ENCODE data around the gene CDC34.

CDC34 gene

GRCh38 chr19:524062-524674 lies 7.4 kb upstream of the CDC34 start:
- no peak for DNase-seq

DNA sequence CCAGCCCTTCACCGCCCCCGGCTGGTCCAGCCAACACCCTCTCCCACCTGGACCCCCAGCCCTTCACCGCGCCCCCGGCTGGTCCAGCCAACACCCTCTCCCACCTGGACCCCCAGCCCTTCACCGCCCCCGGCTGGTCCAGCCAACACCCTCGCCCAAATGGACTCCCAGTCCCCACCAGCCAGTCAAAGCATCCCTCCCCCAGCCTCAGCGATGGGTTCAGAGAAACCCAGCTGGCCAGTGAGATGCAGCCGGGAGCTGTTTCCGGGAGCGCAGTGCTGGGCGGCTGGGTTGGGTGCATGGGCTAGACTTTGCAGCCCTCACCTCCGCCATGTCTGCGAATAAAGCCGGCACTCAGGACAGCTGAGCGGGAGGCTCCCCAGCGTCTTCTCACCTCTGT lies 6.5 kb upstream of the CDC34 start:
- no peak for DNase-seq

DNA sequence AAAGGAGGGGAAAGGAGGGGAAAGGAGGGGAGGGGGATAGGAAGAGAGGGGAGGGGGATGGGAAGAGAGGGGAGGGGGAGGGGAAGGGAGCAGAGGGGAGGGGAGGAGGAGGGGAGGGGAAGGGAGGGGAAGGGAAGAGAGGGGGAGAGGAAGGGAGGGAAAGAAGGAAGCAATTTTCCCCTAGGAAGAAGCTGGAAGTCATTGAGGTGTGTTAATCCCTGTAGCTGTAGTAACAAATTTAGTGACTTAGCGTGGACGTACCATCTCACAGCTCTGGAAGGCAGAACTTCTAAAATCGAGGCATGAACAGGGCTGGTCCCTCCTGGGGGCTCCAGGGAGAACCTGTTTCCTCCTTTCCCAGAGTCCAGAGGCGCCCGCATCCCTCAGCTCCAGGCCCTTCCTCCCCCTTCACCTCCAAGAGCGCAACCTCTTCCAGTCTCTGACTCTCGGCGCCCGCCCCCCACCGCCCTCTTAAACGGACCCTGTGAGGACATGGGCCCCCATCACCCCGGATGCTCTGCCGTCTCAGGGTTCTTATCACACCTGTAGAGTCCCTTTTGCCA lies 5.6 kb upstream of the CDC34 start:
- DNase-seq, result no peak

GRCh38 chr19:530134-531008 lies 1.2 kb upstream of the CDC34 start:
- no peak for DNase-seq

DNA sequence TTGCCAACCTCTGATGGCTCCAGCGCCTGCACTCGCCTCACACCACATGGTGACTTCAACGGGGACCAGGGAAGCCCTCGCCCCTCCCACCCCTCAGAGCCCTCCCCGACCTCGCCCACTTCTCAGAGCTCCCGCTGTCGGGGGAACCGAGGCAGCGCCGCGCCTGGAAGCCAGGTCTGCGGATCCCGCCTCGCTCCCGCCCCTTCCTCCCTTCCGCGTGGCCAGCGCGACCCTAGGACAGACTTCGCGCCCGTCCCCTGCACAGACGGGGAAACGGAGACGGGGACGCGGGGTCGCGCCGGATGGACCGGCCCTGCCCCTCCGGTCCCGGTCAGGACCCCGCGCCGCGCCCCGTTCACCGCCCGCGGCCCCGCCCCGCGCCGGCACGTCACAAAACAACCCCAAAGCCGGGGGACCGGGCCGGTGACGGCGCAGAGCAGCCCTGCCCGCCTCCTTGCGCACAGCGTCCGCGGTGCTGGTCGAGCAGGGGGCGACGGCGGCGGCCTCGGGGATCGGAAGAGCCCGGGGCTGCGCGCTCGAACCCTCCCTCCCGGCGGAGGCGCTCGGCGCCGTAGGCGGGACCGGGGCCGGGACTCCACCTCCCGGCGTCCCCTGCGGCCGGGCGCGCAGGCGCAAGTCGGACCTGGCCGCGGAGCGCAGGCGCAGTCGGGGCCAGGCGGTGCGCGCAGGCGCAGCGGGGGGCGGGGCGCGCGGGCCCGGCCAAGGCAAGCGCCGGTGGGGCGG lies 379 bp upstream of the CDC34 start:
- peak; percentile 92 for DNase-seq

- DNase-seq, result peak; percentile 79
Measured at GRCh38 chr19:532561-533363, 1.2 kb downstream of the CDC34 start.

- no peak for DNase-seq
Measured at GRCh38 chr19:533364-534058, 2.0 kb downstream of the CDC34 start.

- no peak for DNase-seq
Measured at GRCh38 chr19:534088-534487, 2.5 kb downstream of the CDC34 start.

- DNase-seq, result no peak
Measured at GRCh38 chr19:535017-535835, 3.7 kb downstream of the CDC34 start.

DNA sequence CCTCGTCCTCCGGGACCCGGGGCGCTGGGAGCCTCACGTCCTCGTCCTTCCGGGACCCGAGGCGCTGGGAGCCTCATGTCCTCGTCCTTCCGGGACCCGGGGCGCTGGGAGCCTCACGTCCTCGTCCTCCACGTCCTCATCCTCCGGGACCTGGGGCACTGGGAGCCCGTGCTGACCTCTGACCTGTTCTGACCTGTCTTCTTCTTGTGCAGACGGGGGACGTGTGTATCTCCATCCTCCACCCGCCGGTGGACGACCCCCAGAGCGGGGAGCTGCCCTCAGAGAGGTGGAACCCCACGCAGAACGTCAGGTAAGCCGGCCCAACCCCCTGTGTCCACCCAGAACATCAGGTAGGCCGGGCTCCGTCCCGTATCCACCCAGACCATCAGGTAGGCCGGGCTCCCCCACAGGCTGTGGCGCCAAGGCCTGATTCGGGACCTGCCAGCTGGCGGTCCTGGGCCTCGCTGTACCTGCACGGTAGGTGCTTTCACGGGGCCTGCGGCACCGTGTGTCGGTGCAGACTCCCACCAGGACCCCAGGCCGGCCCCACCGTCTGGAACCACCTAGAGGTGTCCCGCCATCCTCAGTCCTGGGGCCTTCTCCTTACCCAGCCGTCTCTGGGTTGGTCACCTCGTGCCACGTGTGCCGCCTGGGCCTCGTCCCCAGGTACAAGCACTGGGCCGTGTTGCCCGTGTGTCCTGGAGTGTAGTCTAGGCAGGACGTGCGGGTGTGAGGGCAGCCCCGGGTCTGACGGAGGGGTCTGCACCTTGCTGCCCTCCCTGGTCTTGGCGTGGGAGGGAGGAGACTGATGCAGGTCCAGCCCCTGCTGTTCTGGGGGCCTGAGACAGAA lies 4.7 kb downstream of the CDC34 start:
- DNase-seq, result no peak

DNA sequence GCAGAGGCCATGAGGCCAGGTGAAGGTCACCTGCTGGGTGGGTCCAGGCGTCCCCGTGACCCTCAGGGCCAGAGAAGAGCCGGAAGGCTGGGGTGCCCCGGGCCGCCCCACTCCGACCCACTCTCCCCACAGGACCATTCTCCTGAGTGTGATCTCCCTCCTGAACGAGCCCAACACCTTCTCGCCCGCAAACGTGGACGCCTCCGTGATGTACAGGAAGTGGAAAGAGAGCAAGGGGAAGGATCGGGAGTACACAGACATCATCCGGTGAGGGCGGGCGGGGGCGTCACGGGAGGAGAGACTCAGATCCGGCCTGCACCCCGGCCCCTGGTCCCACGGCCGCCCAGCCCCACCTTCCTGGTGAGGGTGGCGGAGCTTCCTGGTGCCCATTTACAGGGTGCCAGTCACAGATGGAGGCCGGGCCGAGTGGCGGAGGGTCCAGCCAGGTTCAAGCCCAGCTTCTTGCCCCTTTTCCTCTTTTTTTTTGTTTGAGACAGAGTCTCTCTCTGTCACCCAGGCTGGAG lies 5.4 kb downstream of the CDC34 start:
- DNase-seq, result no peak

DNA sequence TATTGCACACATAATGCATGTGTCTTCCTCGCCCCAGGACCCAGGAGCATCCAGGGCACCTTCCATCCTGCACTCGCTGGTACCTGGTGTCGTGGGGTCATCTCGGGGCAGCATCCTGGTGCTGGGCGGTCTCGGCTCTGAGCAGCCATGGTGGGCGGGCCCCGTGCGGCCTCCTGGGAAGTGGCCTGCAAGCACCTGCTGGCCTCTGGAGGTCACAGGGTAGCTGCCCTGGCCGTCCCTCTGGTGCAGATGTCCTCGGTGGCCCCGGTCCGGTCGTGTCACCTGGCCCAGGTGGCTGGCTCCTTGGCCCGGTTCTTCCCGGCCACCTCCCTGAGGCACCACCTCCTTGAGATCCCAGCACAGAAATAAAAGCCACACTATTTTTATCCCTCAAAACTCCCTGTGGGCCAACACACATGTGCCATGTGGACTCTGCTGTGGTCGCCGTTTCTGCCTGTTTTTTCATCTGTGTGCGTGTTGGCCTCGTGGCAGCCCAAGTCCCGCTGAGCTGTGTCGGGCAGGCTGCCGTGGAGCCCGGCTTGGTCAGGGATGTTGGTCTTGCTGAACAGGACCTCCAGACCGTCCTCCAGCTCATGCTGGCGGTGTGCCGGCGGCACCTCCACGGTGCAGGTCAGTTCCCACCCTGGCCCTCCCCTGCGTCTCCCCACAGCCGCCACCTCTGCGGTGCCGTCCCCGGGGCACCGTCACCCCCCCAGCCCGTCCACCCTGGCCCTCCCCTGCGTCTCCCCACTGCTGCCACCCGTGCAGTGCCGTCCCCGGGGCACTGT lies 7.3 kb downstream of the CDC34 start:
- DNase-seq, result no peak

- DNase-seq, result no peak
Measured at GRCh38 chr19:539429-540030, 8.0 kb downstream of the CDC34 start.

DNA sequence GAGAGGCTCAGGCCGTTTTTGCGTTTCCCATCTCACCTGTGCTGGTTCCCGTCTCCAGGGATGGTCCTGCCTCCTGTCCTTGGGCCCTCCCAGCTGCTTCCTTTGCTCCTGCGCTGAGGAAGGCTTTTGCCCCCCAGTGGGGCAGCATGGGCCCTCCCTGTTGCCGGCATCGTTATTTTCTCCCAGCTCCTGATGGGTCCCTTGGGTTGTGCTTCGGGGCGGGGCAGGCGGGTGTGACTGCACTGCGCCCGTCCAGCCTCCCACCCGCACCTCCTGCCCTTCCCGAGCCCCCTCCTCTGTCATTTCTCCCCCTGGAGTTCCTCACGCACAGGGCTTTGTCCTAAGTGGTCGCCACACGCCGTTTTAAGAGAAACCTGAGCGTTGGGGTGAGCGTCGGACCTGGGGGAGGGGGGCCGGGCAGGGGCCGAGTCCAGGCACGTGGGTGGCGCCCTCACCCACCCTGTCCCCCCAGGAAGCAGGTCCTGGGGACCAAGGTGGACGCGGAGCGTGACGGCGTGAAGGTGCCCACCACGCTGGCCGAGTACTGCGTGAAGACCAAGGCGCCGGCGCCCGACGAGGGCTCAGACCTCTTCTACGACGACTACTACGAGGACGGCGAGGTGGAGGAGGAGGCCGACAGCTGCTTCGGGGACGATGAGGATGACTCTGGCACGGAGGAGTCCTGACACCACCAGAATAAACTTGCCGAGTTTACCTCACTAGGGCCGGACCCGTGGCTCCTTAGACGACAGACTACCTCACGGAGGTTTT lies 9.5 kb downstream of the CDC34 start:
- no peak for DNase-seq

DNA sequence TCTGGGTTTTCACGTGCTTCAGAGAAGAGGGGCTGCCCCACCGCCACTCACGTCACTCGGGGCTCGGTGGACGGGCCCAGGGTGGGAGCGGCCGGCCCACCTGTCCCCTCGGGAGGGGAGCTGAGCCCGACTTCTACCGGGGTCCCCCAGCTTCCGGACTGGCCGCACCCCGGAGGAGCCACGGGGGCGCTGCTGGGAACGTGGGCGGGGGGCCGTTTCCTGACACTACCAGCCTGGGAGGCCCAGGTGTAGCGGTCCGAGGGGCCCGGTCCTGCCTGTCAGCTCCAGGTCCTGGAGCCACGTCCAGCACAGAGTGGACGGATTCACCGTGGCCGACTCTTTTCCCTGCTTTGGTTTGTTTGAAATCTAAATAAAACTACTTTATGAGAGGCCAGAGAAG lies 10.1 kb downstream of the CDC34 start:
- no peak for DNase-seq

DNA sequence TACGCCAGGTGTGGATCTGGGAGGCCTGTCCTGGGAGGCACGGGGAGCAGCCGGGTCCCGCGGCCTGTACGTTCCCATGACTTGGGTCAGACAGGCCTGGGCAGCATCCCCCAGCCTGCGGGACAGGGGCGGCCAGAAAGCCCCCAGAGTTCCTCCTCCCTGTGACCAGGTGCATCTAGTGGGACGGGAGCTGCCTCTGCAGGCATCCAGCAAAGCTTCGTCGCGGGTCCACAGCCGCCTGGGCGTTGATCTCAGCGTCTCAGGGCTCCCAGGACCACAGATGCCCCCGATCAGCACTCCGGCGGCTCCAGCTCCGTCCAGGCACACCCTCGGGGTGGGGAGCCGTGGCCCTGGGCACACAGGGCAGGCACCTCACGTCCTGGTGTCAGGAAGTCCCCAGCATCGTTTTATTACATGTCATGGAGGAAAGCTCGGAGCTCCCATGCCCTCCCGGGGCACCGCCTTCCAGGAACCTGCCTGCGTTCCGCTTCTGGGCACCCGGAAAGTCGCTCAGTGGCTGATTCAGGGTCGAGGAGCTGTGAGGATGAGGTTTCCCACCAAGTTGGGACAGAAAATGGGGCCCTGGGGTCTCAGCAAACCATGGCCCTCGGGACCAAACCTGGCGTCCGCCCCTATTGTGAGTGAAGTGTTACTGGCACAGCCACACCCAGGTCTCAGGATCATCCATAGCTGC lies 10.8 kb downstream of the CDC34 start:
- DNase-seq, result no peak

Measured in RPMI8226 (cell line).